HFFc6 (cell line): ENCODE data around the gene PSORS1C1. TPM values are rescaled to one million over a fixed set of nuclear protein-coding genes. Genes with fewer than 3 reads are reported as not detected.
"Not testable (repeated sequence)": the region's sequence is repeated elsewhere in the genome, so short reads cannot be mapped to it uniquely, and the experiment has no call there.

Experiments
- DNase-seq: peaks from one replicate; pipeline ENCODE4 v3.0.0-alpha.2; 2018
- H3K27ac Mint-ChIP-seq: 2 replicates; pipeline ENCODE4 v1.8.0; 2020; ENCODE audit warnings: mild to moderate bottlenecking, mixed read lengths
- H3K27me3 Mint-ChIP-seq: 2 replicates; pipeline ENCODE4 v1.8.0; 2021; ENCODE audit warnings: mild to moderate bottlenecking, moderate library complexity, mixed read lengths; ENCODE audit not compliant: insufficient read depth
- H3K36me3 Mint-ChIP-seq: 2 replicates; pipeline ENCODE4 v1.8.0; 2021; ENCODE audit warnings: low read depth, mixed read lengths
- H3K4me1 Mint-ChIP-seq: 2 replicates; pipeline ENCODE4 v1.8.0; 2020; ENCODE audit warnings: low read depth, mixed read lengths
- H3K4me3 Mint-ChIP-seq: 2 replicates; pipeline ENCODE4 v1.8.0; 2020; ENCODE audit warnings: mild to moderate bottlenecking, moderate library complexity, mixed read lengths
- H3K9me3 Mint-ChIP-seq: 2 replicates; pipeline ENCODE4 v1.8.0; 2020; ENCODE audit warnings: mild to moderate bottlenecking, mixed read lengths
- CTCF ChIP-seq: fragments of 200-600 bp; sonication (generic); IDR thresholded peaks from 2 replicates; pipeline ENCODE4 v1.5.0; 2021; ENCODE audit warnings: antibody characterized with exemption, mild to moderate bottlenecking
- total RNA-seq, 6 experiments: library from RNA; stranded (reverse); fragmentation: NEBNext Ultra II Directional; extraction: Animal tissue kit (Norgen Biotek cat#: 25700); gene quantifications; 2 replicates in 1 of 6; 3 replicates in 5 of 6; pipeline ENCODE4 v1.2.3, GENCODE V29; 2021

Gene PSORS1C1
- total RNA-seq, 6 experiments from 2014 or later: 2.1 to 4.4 (median 3.5) TPM

GRCh38 chr6:31186052-31186734 is 71.6 kb downstream of the PSORS1C1 start:
- Mint-ChIP-seq H3K36me3 (no peaks in the 10 kb centered on the region), H3K27ac (peak overlapping the region; percentile 97), H3K4me3 (peak overlapping the region; percentile 85), H3K27me3 (peaks cover 3% of the 10 kb centered on the region; the same call in 1 of the 2 replicates), H3K4me1 (peaks cover 18% of the 10 kb centered on the region), H3K9me3 (no peaks in the 10 kb centered on the region)
- peak; percentile 64 for DNase-seq
- no peak for TF ChIP-seq CTCF

- H3K36me3 Mint-ChIP-seq: no peaks in the 10 kb centered on the region
- no peak for DNase-seq
- H3K9me3 Mint-ChIP-seq: no peaks in the 10 kb centered on the region
- H3K27me3 Mint-ChIP-seq: peaks cover 3% of the 10 kb centered on the region; the same call in 1 of the 2 replicates
- no peak overlapping the region for H3K27ac Mint-ChIP-seq
- peaks cover 18% of the 10 kb centered on the region for H3K4me1 Mint-ChIP-seq
- no peak overlapping the region for H3K4me3 Mint-ChIP-seq
- no peak for TF ChIP-seq CTCF
Observed at GRCh38 chr6:31187780-31188194, 73.2 kb downstream of the PSORS1C1 start.

- H3K36me3 Mint-ChIP-seq, H3K4me3 Mint-ChIP-seq, H3K9me3 Mint-ChIP-seq, DNase-seq, H3K27ac Mint-ChIP-seq, H3K27me3 Mint-ChIP-seq: not testable (repeated sequence)
- H3K4me1 Mint-ChIP-seq: peaks cover 18% of the 10 kb centered on the region
Observed at GRCh38 chr6:31189223-31189622, 74.6 kb downstream of the PSORS1C1 start.

Other genes with a start within 250 kb of the PSORS1C1 start
- 10 to 100 TPM; 28.0 to 42.5 (median 31.6) TPM for gene DDR1, start 230.3 kb upstream of the PSORS1C1 start, total RNA-seq
- 10 to 100 TPM; 23.9 to 27.1 (median 26.5) TPM for gene GTF2H4, start 206.6 kb upstream of the PSORS1C1 start, total RNA-seq
- gene VARS2, start 200.6 kb upstream of the PSORS1C1 start, total RNA-seq: 10 to 100 TPM; 15.3 to 18.4 (median 16.9) TPM
- not detected for gene SFTA2, start 182.6 kb upstream of the PSORS1C1 start, total RNA-seq
- gene MUCL3, start 173.8 kb upstream of the PSORS1C1 start, total RNA-seq: not detected
- gene MUC21, start 131.1 kb upstream of the PSORS1C1 start, total RNA-seq: not detected
- gene MUC22, start 104.3 kb upstream of the PSORS1C1 start, total RNA-seq: not detected
- gene C6orf15, start 2.2 kb upstream of the PSORS1C1 start, total RNA-seq: not detected
- not detected for gene CDSN, start 5.6 kb downstream of the PSORS1C1 start, total RNA-seq
- gene PSORS1C2, start 24.3 kb downstream of the PSORS1C1 start, total RNA-seq: not detected
- gene CCHCR1, start 43.0 kb downstream of the PSORS1C1 start, total RNA-seq: 10 to 100 TPM; 12.0 to 24.3 (median 23.5) TPM
- 10 to 100 TPM; 14.2 to 32.9 (median 29.6) TPM for gene TCF19, start 43.8 kb downstream of the PSORS1C1 start, total RNA-seq
- under 1 TPM; 0.17 to 0.63 (median 0.33) TPM for gene POU5F1, start 55.9 kb downstream of the PSORS1C1 start, total RNA-seq
- 100 to 1,000 TPM in 4 of 6 experiments, 10 to 100 TPM in 2; 88.7 to 148 (median 125) TPM for gene HLA-C, start 157.3 kb downstream of the PSORS1C1 start, total RNA-seq
- gene HLA-B, start 242.4 kb downstream of the PSORS1C1 start, total RNA-seq: 100 to 1,000 TPM in 4 of 6 experiments, 10 to 100 TPM in 2; 74.1 to 178 (median 162) TPM